ENCODE measurements around the gene LPP. TPM values are rescaled to one million over a fixed set of nuclear protein-coding genes. Genes with fewer than 3 reads are reported as not detected.
A peak's percentile ranks its signal among the peaks of the same experiment; 100 is the strongest.

LPP gene
- total and polyA plus RNA-seq, 8 donors, result 8.0 to 885 (median 305) TPM

DNA sequence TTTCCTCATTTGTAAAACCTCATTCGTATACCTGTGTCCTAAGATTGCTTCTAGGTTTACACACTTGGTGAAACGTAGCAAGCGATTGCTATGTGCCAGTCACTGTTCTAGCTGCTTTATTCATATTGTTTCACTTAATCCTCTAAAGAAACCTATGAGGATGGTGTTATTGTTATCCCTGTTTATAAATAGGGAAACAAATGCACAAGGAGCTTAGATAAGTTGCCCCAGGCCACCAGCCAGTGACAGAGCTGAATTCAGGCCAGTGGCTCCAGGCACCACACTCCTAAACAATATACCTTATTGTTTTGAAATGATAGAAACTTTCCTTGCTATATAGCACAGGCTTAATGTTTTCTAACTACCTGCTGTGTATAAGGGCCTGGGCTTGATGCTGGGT lies 44.0 kb downstream of the LPP start:
- H3K27ac ChIP-seq, result peak overlapping the region in 3 of 5 donors; percentile 50 to 77 (median 58)
- peaks cover 26 to 80% (median 49%) of the 10 kb centered on the region in 4 donors for H3K4me1 ChIP-seq
- no peaks in the 10 kb centered on the region for H3K9me3 ChIP-seq
- no peak for DNase-seq
- TF ChIP-seq POLR2AphosphoS5 (IDR thresholded peaks at IDR 0.05) (no peak), POLR2A (IDR thresholded peaks at IDR 0.05) (no peak), EP300 (IDR thresholded peaks at IDR 0.05) (no peak)
- TF ChIP-seq, protein P1, sequence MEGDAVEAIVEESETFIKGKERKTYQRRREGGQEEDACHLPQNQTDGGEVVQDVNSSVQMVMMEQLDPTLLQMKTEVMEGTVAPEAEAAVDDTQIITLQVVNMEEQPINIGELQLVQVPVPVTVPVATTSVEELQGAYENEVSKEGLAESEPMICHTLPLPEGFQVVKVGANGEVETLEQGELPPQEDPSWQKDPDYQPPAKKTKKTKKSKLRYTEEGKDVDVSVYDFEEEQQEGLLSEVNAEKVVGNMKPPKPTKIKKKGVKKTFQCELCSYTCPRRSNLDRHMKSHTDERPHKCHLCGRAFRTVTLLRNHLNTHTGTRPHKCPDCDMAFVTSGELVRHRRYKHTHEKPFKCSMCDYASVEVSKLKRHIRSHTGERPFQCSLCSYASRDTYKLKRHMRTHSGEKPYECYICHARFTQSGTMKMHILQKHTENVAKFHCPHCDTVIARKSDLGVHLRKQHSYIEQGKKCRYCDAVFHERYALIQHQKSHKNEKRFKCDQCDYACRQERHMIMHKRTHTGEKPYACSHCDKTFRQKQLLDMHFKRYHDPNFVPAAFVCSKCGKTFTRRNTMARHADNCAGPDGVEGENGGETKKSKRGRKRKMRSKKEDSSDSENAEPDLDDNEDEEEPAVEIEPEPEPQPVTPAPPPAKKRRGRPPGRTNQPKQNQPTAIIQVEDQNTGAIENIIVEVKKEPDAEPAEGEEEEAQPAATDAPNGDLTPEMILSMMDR (IDR thresholded peaks at IDR 0.05), result no peak
- no peak overlapping the region for H3K4me3 ChIP-seq
- intact Hi-C loops (cut with DNase I; ENCODE audit: low total_unique reads), result no loop called here
- 85 to 94% (median 88%) methylated on average over 3 of the region's 3 CpGs for WGBS, 5 donors
- no peaks in the 10 kb centered on the region for H3K27me3 ChIP-seq
- H3K36me3 ChIP-seq, result peaks cover 0 to 3% (median under 1%) of the 10 kb centered on the region in 4 donors

GRCh38 chr3:188198760-188199327 lies 44.9 kb downstream of the LPP start:
- Histone ChIP-seq H3K27me3 (no peaks in the 10 kb centered on the region), H3K4me3 (no peak overlapping the region), H3K36me3 (no peaks in the 10 kb centered on the region), H3K27ac (peak overlapping the region in 4 of 5 donors; percentile 1 to 77 (median 50)), H3K9me3 (no peaks in the 10 kb centered on the region), H3K4me1 (peaks cover 20 to 72% (median 45%) of the 10 kb centered on the region in 4 donors)
- peak in 1 of 2 donors; percentile 68 for DNase-seq
- WGBS, 5 donors, result 69 to 89% (median 77%) methylated on average over 9 of the region's 9 CpGs
- TF ChIP-seq POLR2AphosphoS5 (IDR thresholded peaks at IDR 0.05), result peak; percentile 70 to 97 (median 76)
- TF ChIP-seq, protein P1 (IDR thresholded peaks at IDR 0.05), result no peak
- peak; percentile 78 for TF ChIP-seq EP300 (IDR thresholded peaks at IDR 0.05)
- TF ChIP-seq POLR2A (IDR thresholded peaks at IDR 0.05), result no peak
- intact Hi-C loops (cut with DNase I; ENCODE audit: low total_unique reads), result no loop called here

DNA sequence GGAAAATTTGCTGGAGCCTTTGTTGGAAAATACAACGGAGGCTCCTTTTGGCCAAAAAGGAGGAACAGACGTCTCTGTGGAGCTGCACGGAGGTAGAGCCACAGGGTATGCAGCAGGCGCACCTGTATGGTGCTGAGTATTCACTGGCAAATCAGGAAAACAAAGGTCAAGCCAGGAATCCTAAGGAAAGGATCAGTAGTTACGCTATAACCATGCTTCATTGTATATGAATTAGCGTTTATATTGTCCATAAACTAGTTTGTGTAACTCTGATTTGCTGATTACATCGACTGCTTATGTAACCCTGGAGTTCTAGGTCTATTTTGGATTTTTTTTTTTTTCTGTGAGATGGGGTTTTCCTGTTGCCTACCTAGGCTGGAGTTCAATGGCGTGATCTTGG lies 45.4 kb downstream of the LPP start:
- Histone ChIP-seq H3K27me3 (no peaks in the 10 kb centered on the region), H3K9me3 (no peaks in the 10 kb centered on the region), H3K36me3 (no peaks in the 10 kb centered on the region), H3K4me3 (no peak overlapping the region), H3K27ac (peak overlapping the region in 4 of 5 donors; percentile 1 to 77 (median 50)), H3K4me1 (peaks cover 19 to 67% (median 42%) of the 10 kb centered on the region in 4 donors)
- intact Hi-C loops (cut with DNase I; ENCODE audit: low total_unique reads), result no loop called here
- DNase-seq, result no peak
- TF ChIP-seq, protein P1 (IDR thresholded peaks at IDR 0.05), result no peak
- TF ChIP-seq POLR2AphosphoS5 (IDR thresholded peaks at IDR 0.05) (no peak), POLR2A (IDR thresholded peaks at IDR 0.05) (no peak), EP300 (IDR thresholded peaks at IDR 0.05) (no peak)
- 80 to 92% (median 89%) methylated on average over 8 of the region's 8 CpGs for WGBS, 5 donors

GRCh38 chr3:188200481-188200880 lies 46.5 kb downstream of the LPP start:
- intact Hi-C loops (cut with DNase I; ENCODE audit: low total_unique reads), result no loop called here
- no peak overlapping the region for H3K4me3 ChIP-seq
- peaks cover 18 to 63% (median 43%) of the 10 kb centered on the region in 4 donors for H3K4me1 ChIP-seq
- WGBS, 5 donors, result 74 to 81% (median 78%) methylated on average over 2 of the region's 2 CpGs
- H3K36me3 ChIP-seq, result no peaks in the 10 kb centered on the region
- DNase-seq, result no peak
- H3K9me3 ChIP-seq, result no peaks in the 10 kb centered on the region
- no peak for TF ChIP-seq POLR2A (IDR thresholded peaks at IDR 0.05)
- no peak for TF ChIP-seq EP300 (IDR thresholded peaks at IDR 0.05)
- no peak for TF ChIP-seq POLR2AphosphoS5 (IDR thresholded peaks at IDR 0.05)
- TF ChIP-seq, protein P1 (IDR thresholded peaks at IDR 0.05), result no peak
- peak overlapping the region in 4 of 5 donors; percentile 43 to 77 (median 52) for H3K27ac ChIP-seq
- no peaks in the 10 kb centered on the region for H3K27me3 ChIP-seq

All from stomach (tissue), 9 donors.